Subcutaneous adipose tissue (tissue), 4 donors: Measurements from ENCODE around the gene BCL6. TPM values are rescaled to one million over a fixed set of nuclear protein-coding genes. Genes with fewer than 3 reads are reported as not detected.

ENCODE experiments used
- total RNA-seq, 4 donors: library from RNA; depleted of rRNA; stranded (reverse); fragments of >200 nt; gene quantifications; one replicate each; pipeline ENCODE4 v1.1.0, GENCODE V29; 2016
- TF ChIP-seq, protein P1 (sequence below): fragments of 450-650 bp; IDR thresholded peaks from one replicate; pipeline ENCODE4 v1.5.1; 2016; ENCODE audit warnings: low read depth, mild to moderate bottlenecking, control low read depth, antibody characterized with exemption, moderate library complexity

The BCL6 gene
- total RNA-seq, 4 donors from 2014 or later = 140 to 426 (median 298) TPM

DNA sequence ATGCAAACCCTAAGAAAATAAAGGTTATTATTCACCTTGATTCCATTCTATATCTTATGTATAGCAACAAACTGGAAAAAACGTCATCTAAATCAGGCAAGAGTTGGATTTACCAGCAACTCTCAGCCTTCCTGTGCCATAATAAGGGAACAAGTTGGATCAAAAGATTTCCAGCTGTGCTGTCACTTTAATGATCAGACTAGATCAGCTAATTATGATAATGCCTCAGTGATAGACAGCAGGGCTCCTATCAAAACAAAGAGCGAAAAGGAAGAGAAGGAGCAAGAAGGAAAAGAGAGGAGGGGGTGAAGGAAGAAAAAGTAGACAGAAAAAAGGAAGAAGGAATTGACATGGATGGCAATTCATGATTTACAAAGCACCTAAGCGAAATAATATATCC, 36.7 kb upstream of the BCL6 start:
- TF ChIP-seq, protein P1, sequence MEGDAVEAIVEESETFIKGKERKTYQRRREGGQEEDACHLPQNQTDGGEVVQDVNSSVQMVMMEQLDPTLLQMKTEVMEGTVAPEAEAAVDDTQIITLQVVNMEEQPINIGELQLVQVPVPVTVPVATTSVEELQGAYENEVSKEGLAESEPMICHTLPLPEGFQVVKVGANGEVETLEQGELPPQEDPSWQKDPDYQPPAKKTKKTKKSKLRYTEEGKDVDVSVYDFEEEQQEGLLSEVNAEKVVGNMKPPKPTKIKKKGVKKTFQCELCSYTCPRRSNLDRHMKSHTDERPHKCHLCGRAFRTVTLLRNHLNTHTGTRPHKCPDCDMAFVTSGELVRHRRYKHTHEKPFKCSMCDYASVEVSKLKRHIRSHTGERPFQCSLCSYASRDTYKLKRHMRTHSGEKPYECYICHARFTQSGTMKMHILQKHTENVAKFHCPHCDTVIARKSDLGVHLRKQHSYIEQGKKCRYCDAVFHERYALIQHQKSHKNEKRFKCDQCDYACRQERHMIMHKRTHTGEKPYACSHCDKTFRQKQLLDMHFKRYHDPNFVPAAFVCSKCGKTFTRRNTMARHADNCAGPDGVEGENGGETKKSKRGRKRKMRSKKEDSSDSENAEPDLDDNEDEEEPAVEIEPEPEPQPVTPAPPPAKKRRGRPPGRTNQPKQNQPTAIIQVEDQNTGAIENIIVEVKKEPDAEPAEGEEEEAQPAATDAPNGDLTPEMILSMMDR = no peak

- TF ChIP-seq, protein P1 = no peak
Measured at GRCh38 chr3:187781001-187781400, 35.7 kb upstream of the BCL6 start.

GRCh38 chr3:187778726-187779125, 33.5 kb upstream of the BCL6 start:
- TF ChIP-seq, protein P1 = no peak

- TF ChIP-seq, protein P1 = no peak
Measured at GRCh38 chr3:187777331-187777941, 32.2 kb upstream of the BCL6 start.

DNA sequence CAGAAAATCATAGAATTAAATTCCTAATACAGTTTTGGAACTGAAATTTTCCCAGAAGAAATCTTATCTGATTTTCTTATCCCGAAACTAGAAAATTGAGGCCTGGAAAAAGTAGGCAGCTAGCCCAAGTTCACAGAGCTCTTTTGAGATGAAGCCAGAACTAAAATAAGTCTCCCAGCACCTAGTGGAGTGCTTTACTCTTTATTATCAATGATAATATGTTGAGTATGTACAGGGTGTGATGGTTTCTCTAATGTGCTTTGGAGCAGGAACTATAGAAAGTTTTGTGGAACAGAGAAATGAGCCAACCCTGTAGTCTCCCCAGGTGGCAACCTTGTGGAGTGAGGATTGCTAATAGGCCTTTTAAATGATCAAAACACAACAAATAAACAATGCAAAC, 30.3 kb upstream of the BCL6 start:
- TF ChIP-seq, protein P1 = no peak

GRCh38 chr3:187774185-187774789, 29.0 kb upstream of the BCL6 start:
- TF ChIP-seq, protein P1 = no peak

DNA sequence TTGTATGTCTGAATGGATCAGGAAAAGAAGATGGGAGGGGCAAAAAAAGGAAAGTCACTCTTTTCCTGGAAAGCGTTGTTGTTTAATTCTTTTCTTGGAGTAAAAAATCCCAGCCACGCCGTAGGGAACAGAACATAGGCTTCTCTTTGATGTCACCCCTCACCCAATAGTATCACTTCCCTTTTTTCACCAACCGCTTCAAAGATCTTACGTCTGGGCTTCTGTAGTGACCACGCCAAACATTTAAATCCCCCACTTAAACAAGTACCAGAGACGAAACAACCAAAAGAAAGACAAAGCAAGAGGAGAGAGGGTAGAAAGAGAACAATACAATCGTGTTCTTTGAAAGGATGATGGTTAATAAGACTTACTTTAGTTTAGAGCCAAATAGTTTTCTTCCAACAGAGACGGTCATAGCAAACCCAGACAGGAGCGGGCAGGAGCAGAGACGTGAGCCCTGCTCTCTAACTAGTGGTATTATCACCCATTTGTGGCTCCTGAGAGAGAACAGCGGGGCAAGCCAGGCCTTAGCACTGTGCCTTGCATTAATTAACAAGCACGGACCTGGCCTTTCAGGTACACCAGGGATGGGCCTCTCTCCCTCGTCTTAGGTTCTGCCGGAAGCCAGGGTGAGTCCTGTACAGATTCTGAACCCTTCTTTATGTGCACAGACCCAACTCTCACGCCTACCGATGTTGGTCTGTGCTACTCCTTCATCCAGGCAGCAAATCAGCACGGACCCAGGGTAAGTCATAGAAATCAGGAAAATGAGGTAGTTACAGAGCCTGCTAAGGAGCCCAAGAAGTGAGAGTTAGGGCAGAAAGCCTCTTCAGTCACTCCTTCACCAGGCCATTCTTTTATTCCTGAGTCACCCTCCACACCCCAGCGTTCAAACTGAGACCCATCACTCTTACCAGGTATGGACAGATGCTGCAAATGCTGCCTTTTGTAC, 28.2 kb upstream of the BCL6 start:
- TF ChIP-seq, protein P1 = no peak
